GM12892 (cell line): ENCODE data around the gene TRDMT1.

Source experiments
- POLR2A ChIP-seq: IDR thresholded peaks from 2 replicates; pipeline ENCODE4 v1.6.1; 2011; ENCODE audit warnings: low read depth, low read length, control low read depth
- POLR2AphosphoS5 ChIP-seq: IDR thresholded peaks from 2 replicates; pipeline ENCODE4 v1.6.1; 2011; ENCODE audit warnings: low read depth, low read length, control low read depth
- TAF1 ChIP-seq: IDR thresholded peaks from 2 replicates; pipeline ENCODE4 v1.6.1; 2011; ENCODE audit warnings: low read depth, mild to moderate bottlenecking, control low read depth, low read length, borderline replicate concordance

DNA sequence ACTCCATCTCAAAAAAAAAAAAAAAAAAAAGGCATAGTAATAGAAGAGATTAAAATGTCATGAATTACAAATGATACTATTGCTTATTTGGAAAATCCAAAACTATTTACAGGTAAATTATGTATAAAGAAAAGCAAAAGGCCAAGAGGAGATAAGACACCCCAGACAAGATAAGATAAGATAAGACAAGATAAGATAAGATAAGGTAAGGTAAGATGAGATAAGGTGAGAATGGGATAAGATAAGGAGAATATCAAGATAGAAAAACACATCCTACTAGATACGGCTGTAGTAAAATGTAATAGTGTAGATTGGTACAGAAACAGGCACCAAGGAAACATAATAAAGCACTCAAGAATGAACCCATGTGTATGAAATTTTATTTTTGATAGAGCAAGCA, 47.5 kb upstream of the TRDMT1 start:
- TF ChIP-seq POLR2A, result no peak
- no peak for TF ChIP-seq POLR2AphosphoS5
- TF ChIP-seq TAF1, result no peak
